ENCODE data around the gene DNAH3. TPM values are rescaled to one million over a fixed set of nuclear protein-coding genes. Genes with fewer than 3 reads are reported as not detected.
A peak's percentile ranks its signal among the peaks of the same experiment; 100 is the strongest.
"Not testable (repeated sequence)": the region's sequence is repeated elsewhere in the genome, so short reads cannot be mapped to it uniquely, and the experiment has no call there.

DNAH3 gene
- polyA plus RNA-seq, 4 donors, result 0.16 to 0.69 (median 0.43) TPM

DNA sequence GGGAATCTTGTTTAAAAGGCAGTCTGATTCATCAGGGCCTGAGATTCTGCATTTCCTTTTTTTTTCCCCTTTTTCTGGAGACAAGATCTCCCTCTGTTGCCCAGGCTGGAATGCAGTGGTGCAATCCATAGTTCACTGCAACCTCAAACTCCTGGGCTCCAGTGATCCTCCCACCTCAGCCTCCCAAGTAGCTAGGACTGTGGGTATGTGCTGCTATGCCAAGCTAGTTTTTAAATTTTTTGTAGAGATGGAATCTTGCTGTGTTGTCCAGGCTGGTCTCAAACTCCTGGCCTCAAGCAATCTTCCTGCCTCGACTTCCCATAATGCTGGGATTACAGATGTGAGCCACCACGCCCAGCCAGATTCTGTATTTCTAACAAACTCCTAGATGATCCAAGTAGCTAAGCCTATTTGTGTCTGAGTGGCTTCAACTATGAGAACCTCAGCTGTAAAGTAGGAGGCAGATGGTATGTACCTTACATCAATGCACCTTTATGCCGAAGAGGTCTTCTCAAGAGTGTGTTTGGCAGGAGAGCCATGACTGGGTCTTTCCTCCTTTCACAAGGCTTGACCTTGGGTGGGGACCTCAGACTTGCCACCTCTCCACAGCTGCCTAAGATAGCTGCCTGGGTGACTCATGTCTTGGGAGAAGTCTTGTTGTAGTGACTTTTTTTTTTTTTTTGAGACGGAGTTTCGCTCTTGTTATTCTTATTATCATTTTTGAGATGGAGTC, 18.8 kb upstream of the DNAH3 start:
- no peak for DNase-seq (ENCODE audit: low read depth in 4 of 4, low spot score in 2 of 4)

DNA sequence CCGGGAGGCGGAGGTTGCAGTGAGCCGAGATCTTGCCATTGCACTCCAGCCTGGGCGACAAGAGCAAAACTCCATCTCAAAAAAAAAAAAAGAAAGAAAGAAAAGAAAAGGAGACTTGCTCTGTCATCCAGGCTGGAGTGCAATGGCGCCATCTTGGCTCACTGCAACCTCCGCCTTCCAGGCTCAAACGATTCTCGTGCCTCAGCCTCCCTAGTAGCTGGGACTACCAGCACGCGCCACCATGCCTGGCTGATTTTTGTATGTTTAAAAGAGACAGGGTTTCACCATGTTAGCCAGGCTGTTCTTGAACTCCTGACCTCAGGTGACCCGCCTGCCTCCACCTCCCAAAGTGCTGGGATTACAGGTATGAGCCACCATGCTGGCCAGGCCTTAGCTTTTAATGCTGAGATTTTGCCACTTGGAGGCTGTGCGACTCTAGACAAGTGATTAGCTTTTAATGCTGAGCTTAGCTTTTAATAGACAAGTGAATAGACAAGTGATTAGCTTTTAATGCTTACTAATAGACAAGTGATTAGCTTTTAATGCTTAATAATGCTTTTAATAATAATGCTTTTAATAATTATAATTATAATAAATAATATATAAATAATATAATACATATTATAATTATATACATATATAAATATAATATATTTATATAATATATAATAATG, 17.4 kb upstream of the DNAH3 start:
- no peak for DNase-seq (ENCODE audit: low read depth in 4 of 4, low spot score in 2 of 4)

DNA sequence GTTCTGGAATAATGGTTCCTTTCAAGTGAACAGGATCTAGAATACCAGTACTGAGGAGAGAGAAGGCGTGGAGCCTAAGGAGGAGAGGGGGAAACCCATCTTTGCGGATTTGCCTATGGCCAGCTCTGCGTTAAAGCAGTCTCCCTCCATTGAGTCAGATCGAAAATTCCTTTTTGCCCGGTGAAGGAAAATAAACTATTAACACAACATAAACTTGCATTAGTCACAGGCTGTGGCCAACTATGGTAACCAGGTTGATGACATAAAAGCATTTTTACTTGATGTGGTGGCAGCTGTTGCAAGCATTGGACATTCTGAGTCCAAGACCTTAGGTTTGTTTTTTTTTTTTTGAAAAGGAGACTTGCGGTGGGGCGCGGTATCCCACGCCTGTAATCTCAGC, 16.7 kb upstream of the DNAH3 start:
- DNase-seq (ENCODE audit: low read depth in 4 of 4, low spot score in 2 of 4), result no peak

DNA sequence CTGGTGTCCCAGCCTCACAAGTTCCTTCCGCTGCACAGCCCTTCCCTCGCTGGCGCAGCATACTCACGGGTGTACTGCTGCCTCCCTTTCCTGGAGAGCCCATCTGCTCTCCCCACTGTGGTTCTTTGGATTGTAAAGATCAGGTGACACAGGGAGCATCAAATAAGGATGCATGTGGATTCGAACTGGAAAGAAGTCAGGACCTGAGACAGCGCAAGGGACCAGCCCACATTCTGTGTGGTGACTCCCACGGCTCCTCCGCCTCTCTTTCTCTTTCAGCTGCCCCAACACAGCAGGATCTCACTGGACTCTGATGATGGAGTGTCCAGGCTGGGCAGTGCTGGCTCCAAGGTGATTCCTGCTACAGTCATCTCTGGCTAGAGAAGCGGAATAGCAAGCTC, 15.9 kb upstream of the DNAH3 start:
- no peak for DNase-seq (ENCODE audit: low read depth in 4 of 4, low spot score in 2 of 4)

DNA sequence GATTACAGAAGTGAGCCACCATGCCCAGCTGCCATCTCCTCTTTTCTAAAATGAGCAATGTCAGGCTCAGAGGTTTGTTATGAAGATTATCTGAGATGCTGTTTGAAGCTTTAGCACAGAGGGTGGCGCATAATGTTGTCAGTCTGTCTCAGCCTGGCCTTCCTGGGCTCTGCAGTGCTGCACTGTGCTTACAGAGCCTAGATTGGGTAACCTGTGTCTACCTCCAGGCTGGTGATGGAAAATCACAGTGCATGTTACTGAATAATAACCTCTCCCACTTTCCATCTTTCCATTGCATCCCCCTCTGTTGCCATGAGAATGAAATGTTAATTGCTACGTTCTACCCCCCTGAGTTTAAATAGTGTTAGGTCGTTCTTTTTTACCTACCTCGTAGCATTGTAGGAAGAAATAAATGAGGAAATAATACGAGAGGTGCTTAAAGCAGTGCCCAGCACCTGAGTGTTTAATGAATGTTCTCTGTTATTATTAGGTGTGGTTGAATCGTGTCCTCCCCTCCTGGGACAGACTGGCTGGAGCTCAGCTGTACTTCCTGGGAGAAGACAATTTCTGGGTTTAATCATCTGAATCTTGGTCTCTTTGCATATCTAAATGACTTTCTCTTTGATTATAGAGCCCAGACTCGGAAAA, 14.0 kb upstream of the DNAH3 start:
- no peak for DNase-seq (ENCODE audit: low read depth in 4 of 4, low spot score in 2 of 4)

DNA sequence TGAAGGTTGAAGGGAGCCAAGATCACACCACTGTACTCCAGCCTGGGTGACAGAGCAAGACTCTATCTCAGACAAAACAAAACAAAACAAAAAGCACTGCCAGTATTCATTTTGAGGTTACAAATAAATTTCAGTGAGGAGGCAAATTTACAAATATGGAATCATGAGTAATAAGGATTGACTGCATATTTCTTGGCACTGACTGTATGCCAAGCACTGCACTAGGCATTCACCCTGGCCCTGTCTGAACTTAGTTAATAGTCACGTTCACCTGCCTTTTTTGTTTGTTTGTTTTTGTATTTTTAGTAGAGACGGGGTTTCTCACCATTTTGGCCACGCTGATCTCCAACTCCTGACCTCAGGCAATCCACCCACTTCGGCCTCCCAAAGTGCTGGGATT, 12.9 kb upstream of the DNAH3 start:
- DNase-seq (ENCODE audit: low read depth in 4 of 4, low spot score in 2 of 4), result no peak

DNA sequence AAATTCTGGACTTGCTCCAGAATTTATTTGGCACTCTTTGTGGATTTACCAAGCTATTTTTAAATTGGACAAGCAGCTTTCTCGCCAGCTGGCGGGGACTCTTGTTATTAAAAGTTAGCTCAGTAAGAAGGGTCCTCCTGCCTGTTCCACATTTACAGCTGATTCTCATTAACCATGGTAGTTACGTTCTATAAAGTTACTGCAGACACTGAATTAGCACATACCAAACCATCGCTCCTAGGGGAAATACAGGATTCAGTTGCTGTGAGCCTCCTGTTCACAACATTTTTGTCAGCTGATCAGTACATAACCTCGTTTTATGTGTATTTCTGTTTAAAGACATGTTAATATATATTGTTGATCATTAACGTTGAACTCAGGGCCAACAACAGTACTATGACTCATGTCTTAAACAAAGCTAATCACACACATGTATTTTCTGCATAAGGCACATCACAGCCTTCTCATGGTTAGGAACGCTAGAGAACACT, 12.1 kb upstream of the DNAH3 start:
- no peak for DNase-seq (ENCODE audit: low read depth in 4 of 4, low spot score in 2 of 4)

DNA sequence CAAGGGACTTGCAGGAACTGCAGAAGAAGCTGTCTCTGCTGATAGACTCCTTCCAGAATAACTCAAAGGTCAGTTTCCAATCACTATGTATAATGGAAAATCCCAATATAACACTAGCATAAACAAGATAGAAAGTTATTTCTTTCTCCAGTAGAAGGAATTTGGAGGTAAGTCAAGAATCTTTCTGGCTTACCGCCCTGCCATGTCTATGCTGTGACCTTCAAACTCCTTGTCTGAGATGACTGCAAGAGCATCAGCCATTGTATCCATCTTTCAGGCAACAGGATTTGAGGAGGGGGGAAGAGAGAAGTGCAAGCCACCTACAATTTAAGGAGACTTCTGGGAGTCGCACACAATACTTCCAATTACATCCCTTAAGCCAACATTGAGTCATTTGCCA, 10.6 kb upstream of the DNAH3 start:
- DNase-seq (ENCODE audit: low read depth in 4 of 4, low spot score in 2 of 4), result no peak

DNA sequence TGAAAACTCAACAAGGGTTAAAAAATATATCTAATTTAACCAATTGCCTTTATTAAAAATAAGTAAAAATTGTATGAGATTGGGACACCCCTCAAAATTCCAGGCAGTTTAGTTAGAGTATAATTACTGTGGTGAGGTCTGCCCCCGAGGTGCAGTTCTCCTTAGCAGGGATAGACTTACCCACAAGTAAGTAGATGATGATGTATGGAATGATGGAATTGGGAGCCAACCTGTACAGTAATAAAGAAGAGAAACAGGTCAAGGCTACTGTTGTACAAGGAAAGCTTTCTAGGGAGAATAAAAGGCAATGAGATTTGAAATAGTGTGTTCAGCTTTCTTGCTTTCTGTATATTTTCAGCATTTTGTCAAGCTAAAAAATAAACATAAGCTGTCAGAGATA, 9.6 kb upstream of the DNAH3 start:
- DNase-seq (ENCODE audit: low read depth in 4 of 4, low spot score in 2 of 4), result no peak

DNA sequence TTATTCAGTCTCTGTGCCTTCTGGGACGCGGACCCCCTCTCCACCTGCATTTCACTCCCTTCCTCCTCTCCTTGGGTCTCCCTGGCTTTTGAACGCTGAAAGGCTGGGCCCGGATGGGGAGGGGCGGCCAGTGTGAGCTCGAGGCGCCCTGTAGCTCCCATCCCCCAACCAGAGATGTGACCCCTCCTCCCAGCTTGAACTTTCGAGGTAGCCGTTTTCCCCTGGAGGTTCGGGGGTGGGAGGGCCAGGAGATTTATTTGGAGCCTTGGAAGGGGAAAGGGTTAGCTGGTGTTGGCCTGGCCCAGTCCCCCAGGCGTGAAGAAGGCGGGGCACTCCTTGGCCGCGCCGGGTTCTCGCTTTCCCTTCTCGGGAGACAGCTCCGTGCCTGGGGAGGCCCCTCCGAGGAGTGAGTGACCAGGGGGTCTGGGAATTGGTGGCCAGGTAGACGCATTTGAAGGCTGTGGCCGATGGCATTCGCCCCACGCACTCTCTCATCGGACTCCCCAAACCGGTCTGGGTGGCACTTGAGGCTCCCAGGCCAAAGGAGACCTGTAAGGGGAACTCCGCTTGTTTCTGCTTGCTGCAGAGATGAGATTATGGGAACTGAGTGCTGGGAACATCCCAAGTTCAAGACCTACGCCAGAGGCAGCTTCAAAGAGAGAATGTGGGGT, 8.8 kb upstream of the DNAH3 start:
- DNase-seq (ENCODE audit: low read depth in 4 of 4, low spot score in 2 of 4), result no peak

DNA sequence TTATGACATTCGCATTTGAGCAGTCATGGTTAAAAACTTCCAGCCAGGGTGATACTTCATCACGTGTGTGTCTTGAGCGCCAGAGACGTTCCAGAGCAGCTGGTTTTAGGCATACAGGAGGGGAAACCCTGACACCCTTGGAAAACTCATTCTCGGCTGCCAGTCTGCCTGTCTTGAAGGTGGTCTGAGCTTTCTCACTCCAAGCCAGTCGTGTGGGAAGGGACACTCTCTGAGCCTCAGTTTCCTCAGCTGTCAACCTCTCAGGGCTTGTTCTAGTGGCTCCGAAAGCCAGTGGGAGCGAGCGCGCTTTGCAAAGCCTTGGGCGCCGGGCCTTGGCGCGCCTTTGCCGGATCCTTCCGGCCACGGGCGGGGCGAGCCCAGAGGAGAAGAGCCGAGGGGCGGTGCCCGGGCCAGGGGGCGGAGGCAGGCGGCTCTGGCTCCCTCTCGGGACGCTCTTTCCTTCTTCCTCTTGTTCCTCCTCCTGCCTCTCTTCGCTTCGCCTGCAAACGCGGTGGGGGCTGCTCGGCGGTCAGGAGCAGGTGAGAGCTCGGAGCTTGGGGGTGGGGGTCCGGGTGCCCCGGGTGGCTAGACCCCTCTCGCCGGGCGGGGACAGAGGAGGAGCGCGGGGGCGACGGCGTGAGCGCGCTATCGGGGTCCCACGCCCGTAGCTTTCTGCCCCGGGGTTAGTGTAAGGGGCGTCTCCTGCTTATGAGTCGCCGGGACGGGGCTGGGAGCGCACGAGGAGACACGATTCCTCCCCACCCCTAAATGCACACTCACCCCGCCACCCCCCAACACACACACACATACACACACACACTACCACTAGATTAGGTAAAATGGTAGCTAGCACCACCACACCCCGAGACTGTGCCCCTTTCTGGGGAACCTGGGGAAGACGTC, 7.8 kb upstream of the DNAH3 start, which contains the start of gene LDAF1:
Gene LDAF1 (plus strand): TSS at position 467 of the 903 bp plus-strand sequence. CDS start 2,509 bp downstream, outside the sequence.
- peak in 2 of 4 donors; percentile 63 to 76 for DNase-seq (ENCODE audit: low read depth in 4 of 4, low spot score in 2 of 4)

DNA sequence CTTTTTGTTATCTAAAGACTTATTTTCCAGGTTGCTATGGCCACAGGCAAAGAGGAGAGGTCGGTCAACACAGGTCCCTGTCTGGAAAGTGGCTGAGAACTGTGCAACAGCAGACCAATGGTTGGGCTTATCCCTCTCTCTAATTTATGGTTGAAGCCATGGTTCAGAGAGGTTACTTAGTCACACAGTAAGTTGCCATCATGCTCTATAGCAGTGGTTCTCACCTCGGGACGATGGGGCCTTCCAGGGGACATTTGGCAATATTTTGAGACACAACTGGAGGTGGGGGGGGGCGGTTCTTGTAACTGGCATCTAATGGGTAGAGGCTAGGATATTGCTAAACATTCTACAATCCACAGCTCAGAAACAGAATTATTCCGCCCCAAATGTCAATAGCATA, 7.0 kb upstream of the DNAH3 start:
- no peak for DNase-seq (ENCODE audit: low read depth in 4 of 4, low spot score in 2 of 4)

DNA sequence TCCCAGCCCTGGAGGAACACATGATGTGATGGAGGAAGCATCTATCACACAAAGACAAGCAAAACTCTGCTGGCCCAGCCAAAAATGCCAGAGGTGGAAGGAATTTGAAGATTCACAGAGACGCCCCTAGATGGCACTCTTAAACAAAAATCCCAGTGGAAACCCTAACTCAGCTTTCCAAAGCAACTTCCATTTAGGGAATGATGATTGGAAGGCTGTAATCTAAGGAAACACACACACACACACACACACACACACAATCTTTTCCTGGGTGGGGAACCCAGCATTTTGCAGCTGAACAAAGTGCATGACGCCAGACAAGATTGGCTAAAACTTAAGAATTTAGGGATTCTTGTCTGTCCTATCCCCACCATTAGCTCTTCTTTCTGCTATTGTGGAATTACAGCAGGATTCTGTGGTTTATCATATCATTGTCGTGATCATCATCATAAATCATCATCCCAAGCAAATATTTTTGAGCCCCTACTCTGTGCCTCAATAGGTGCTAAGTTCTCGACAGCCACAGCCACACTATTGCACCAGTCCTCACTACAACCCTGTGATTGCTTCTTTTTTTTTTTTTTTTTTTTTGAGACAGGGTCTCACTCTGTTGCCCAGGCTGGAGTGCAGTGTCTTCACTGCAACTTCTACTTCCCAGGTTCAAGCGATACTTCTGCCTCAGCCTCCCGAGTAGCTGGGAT, 6.3 kb upstream of the DNAH3 start:
- peak in 2 of 4 donors; percentile 29 to 50 for DNase-seq (ENCODE audit: low read depth in 4 of 4, low spot score in 2 of 4)

DNA sequence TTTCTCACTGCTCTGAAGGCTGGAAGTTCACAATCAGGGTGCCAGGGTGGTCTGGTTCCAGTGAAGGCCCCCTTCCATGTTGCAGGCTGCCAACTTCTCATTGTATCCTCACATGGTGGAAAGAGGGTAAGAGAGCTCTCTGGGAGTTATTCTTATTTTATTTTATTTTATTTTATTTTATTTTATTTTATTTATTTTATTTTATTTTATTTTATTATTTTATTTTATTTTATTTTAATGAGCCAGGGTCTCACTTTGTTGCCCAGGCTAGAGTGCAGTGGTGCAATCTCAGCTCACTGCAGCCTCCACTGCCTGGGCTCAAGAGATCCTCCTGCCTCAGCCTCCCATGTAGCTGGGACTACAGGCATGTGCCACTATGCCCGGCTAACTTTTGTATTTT, 5.4 kb upstream of the DNAH3 start:
- not testable (repeated sequence) for DNase-seq (ENCODE audit: low read depth in 4 of 4, low spot score in 2 of 4)

DNA sequence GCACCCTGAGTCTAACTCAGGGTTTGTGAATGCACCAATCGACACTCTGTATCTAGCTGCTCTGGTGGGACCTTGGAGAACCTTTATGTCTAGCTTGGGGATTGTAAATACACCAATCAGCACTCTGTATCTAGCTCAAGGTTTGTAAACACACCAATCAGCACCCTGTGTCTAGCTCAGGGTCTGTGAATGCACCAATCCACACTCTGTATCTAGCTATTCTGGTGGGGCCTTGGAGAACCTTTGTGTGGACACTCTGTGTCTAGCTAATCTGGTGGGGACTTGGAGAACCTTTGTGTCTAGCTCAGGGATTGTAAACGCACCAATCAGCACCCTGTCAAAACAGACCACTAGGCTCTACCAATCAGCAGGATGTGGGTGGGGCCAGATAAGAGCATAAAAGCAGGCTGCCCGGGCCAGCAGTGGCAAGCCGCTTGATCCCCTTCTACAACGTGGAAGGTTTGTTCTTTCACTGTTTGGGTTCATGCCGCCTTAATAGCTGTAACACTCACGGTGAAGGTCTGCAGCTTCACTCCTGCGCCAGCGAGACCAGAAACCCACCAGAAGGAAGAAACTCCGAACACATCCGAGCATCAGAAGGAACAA, 2.6 kb upstream of the DNAH3 start:
- DNase-seq (ENCODE audit: low read depth in 4 of 4, low spot score in 2 of 4), result not testable (repeated sequence)

DNA sequence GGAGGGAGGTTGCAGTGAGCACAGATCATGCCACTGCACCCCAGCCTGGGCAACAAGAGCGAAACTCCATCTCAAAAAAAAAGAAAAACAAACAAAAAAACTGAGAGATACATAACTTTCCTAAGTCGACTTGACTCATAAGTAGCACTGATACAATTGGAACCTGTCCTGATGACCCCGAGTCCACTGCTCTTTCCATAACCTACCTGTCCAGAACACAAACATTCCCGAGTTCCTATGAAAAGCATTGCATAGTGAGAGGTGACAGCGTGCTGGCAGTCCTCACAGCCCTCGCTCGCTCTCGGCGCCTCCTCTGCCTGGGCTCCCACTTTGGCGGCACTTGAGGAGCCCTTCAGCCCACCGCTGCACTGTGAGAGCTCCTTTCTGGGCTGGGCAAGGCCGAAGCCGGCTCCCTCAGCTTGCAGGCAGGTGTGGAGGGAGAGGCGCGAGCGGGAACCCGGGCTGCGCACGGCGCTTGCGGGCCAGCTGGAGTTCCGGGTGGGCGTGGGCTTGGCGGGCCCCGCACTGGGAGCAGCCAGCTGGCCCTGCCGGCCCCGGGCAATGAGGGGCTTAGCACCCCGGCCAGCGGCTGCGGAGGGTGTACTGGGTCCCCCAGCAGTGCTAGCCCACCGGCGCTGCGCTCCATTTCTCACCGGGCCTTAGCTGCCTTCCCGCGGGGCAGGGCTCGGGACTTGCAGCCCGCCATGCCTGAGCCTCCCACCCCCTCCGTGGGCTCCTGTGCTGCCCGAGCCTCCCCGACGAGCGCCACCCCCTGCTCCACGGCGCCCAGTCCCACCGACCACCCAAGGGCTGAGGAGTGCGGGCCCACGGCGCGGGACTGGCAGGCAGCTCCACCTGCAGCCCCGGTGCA, 1.7 kb upstream of the DNAH3 start:
- not testable (repeated sequence) for DNase-seq (ENCODE audit: low read depth in 4 of 4, low spot score in 2 of 4)

DNA sequence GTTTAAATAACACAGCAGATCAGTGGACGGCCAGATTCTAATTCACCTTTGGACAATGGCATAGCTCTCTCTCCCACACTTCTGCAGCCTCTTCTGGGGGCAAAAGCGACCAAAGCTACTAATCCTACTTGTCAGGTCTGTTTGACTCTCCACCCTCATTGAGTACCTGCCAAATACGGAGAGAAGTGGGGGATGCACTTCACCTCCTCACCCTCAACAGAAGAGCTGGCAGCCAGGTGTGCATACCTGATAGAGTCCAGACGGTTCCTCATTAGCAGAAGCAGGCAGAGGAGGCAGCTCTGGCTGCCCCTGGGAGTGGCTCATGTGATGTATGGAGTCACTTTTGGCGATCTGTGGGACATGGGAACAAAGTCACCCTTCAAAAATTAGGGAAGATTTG, 4.9 kb downstream of the DNAH3 start:
- no peak for DNase-seq (ENCODE audit: low read depth in 4 of 4, low spot score in 2 of 4)

DNA sequence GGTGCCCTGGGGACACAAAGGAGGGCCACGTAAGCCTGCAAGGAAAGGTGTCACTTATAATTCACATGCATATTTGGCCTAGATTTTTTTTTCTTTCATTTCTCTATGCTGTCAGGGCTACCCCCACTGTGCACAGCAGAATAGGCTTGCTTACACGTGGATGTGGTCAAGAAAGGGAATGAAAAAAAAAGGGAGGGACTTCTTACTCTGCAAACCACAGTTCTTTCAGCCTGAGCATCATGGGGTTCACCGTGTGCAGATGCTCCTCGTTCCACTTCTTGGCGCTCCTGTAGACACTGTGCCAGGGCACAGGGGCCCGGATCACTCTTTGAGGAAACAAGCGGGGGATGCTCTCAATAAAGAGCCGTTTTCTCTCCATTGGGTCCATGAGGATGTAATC, 16.6 kb downstream of the DNAH3 start:
- no peak for DNase-seq (ENCODE audit: low read depth in 4 of 4, low spot score in 2 of 4)
